Measurements from ENCODE around the gene TULP4.
"Not testable (repeated sequence)": the region's sequence is repeated elsewhere in the genome, so short reads cannot be mapped to it uniquely, and the experiment has no call there.

The TULP4 gene

GRCh38 chr6:158361961-158362669, 49.9 kb downstream of the TULP4 start:
- DNase-seq, result no peak

- DNase-seq, result no peak
These were observed 54.1 kb downstream of the TULP4 start for GRCh38 chr6:158366363-158366762.

GRCh38 chr6:158367816-158368215, 55.6 kb downstream of the TULP4 start:
- DNase-seq, result no peak

GRCh38 chr6:158369241-158369640, 57.0 kb downstream of the TULP4 start:
- DNase-seq, result no peak

- DNase-seq, result no peak
These were observed 58.5 kb downstream of the TULP4 start for GRCh38 chr6:158370805-158371204.

- DNase-seq, result no peak
These were observed 59.0 kb downstream of the TULP4 start for GRCh38 chr6:158371261-158371660.

GRCh38 chr6:158372574-158372973, 60.3 kb downstream of the TULP4 start:
- DNase-seq, result no peak

GRCh38 chr6:158373214-158373613, 60.9 kb downstream of the TULP4 start:
- DNase-seq, result no peak

GRCh38 chr6:158374020-158374419, 61.8 kb downstream of the TULP4 start:
- DNase-seq, result no peak

- no peak for DNase-seq
These were observed 64.4 kb downstream of the TULP4 start for GRCh38 chr6:158376631-158377081.

- DNase-seq, result no peak
These were observed 65.6 kb downstream of the TULP4 start for GRCh38 chr6:158377860-158378259.

GRCh38 chr6:158379336-158379735, 67.1 kb downstream of the TULP4 start:
- no peak for DNase-seq

GRCh38 chr6:158381214-158381613, 68.9 kb downstream of the TULP4 start:
- no peak for DNase-seq

GRCh38 chr6:158382491-158382890, 70.2 kb downstream of the TULP4 start:
- no peak for DNase-seq

GRCh38 chr6:158383057-158383456, 70.8 kb downstream of the TULP4 start:
- DNase-seq, result no peak

GRCh38 chr6:158383542-158383941, 71.3 kb downstream of the TULP4 start:
- DNase-seq, result no peak

- DNase-seq, result no peak
These were observed 72.4 kb downstream of the TULP4 start for GRCh38 chr6:158384671-158385110.

GRCh38 chr6:158387036-158387435, 74.8 kb downstream of the TULP4 start:
- DNase-seq, result no peak

- no peak for DNase-seq
These were observed 75.3 kb downstream of the TULP4 start for GRCh38 chr6:158387578-158387977.

- no peak for DNase-seq
These were observed 76.5 kb downstream of the TULP4 start for GRCh38 chr6:158388727-158389126.

- no peak for DNase-seq
These were observed 77.1 kb downstream of the TULP4 start for GRCh38 chr6:158389193-158389919.

- DNase-seq, result no peak
These were observed 79.0 kb downstream of the TULP4 start for GRCh38 chr6:158391276-158391675.

- not testable (repeated sequence) for DNase-seq
These were observed 79.7 kb downstream of the TULP4 start for GRCh38 chr6:158391977-158392376.

- DNase-seq, result no peak
These were observed 83.9 kb downstream of the TULP4 start for GRCh38 chr6:158396136-158396535.
